ENCODE data around the gene PFKFB4.

DNA sequence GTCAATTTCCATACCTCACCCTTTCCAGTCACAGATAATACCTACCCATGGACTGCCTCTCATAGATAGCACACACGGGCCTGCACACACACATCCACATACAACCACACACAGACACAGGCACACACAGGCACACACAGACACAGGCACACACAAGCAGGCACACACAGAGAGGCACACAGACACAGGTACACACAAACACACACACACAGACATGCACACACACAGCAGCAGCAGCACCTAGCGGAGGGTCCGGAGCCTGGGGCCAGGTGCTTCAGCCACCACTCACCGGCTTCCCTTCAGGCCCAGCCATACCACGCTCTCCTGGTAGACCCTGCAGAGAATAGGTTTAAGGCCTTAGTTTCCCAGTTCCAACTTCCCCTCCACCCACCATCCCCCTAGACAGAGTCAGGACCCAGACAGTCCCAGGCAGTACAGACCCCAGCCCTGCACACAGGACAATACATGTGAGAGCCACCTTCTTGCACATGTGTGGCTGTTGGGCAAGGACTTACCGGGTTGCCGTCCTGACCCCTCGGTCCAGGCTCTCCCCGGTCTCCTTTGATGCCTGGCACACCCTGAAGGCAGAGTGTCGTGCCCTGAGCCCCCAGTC is 17.5 kb upstream of the PFKFB4 start:
- TF ChIP-seq YY1 (IDR thresholded peaks at IDR 0.05; ENCODE audit: insufficient read depth, insufficient read length), result no peak
- TF ChIP-seq ZNF274 (IDR thresholded peaks at IDR 0.05; ENCODE audit: low read depth, low read length), result no peak

All from NT2/D1 (cell line).